Adrenal gland (tissue), 19 donors: ENCODE data around the gene CENPF. TPM values are rescaled to one million over a fixed set of nuclear protein-coding genes. Genes with fewer than 3 reads are reported as not detected.

ENCODE experiments used
- DNase-seq, 7 donors: peaks; one replicate each; pipeline ENCODE4 v3.0.0-alpha.2; 2019 to 2020
- H3K27ac ChIP-seq, 5 donors: fragments of 200-600 bp; sonication (generic) in 4 of 5; 1 replicate in 3 of 5; 2 replicates in 2 of 5; pipeline versions ENCODE4 v1.5.1 to v1.8.0; 2016 to 2020; ENCODE audit warnings: mild to moderate bottlenecking in 1 of 5
- H3K27me3 ChIP-seq: fragments of 200-600 bp; 2 replicates; pipeline ENCODE4 v1.8.0; 2021
- H3K36me3 ChIP-seq, 2 donors: fragments of 200-600 bp; replicated peaks in 1 of 2; 1 replicate in 1 of 2; 2 replicates in 1 of 2; pipeline versions ENCODE4 v1.5.1 to v1.8.0; 2018 to 2022
- H3K4me1 ChIP-seq, 2 donors: fragments of 200-600 bp; replicated peaks in 1 of 2; 1 replicate in 1 of 2; 2 replicates in 1 of 2; pipeline versions ENCODE4 v1.5.1 to v1.8.0; 2018 to 2021
- H3K4me3 ChIP-seq, 4 donors: fragments of 200-600 bp; sonication (generic) in 3 of 4; one replicate each; pipeline ENCODE4 v1.5.1; 2016 to 2018
- H3K9me3 ChIP-seq, 3 donors: fragments of 200-600 bp; sonication (generic) in 1 of 3; replicated peaks in 1 of 3; 1 replicate in 2 of 3; 2 replicates in 1 of 3; pipeline versions ENCODE4 v1.5.1 to v1.8.0; 2016 to 2021
- POLR2A ChIP-seq, 2 donors: fragments of 450-650 bp; IDR thresholded peaks; one replicate each; pipeline ENCODE4 v1.6.1; 2017; ENCODE audit warnings: antibody characterized with exemption in 2 of 2, mild to moderate bottlenecking in 2 of 2, moderate library complexity in 1 of 2
- WGBS, 4 donors: extraction: QIAGEN DNeasy Blood & Tissue Kit in 2 of 4; methylation state at CpG; one replicate each; pipeline versions ENCODE4 v1.1.5 to v1.1.7; 2013 to 2017; 5-methylcytosine and 5-hydroxymethylcytosine counted together
- intact Hi-C, 2 donors: fragments of 100-400 bp; cut with DNase I; formaldehyde crosslinking; loops; one replicate each; pipeline versions ENCODE4 v1.14.1 to v1.15.0; 2022 to 2023
- long read RNA-seq, 10 donors: library from polyadenylated mRNA in 3 of 10; unstranded in 2 of 10; stranded (forward) in 1 of 10; transcript quantifications; one replicate each; pipeline ENCODE4 v2.0.0 and lab custom pipeline, GENCODE V29; 2021 to 2026
- polyA plus RNA-seq, 3 donors: library from polyadenylated mRNA; stranded (reverse); fragments of 200-250 nt in 2 of 3; fragments of 350-450 nt in 1 of 3; fragmentation: Illumina TruSeq in 1 of 3; extraction: RNeasy Lipid Tissue Mini Kit (QIAGEN cat#74804) in 1 of 3; gene quantifications; one replicate each; pipeline ENCODE4 v1.2.3, GENCODE V29; 2013 to 2014
- total RNA-seq, 9 donors: library from RNA; depleted of rRNA in 4 of 9; stranded (reverse); fragments of >200 nt in 4 of 9; fragments of 120-200 nt in 1 of 9; fragmentation: NEBNext Ultra II Directional in 1 of 9; extraction: Animal tissue kit (Norgen Biotek cat#: 25700) in 1 of 9; gene quantifications; one replicate each; pipeline versions ENCODE4 v1.1.0 to v1.2.4, GENCODE V29; 2013 to 2023
- TF ChIP-seq, protein P1 (sequence below), 6 experiments: fragments of 450-650 bp in 4 of 6; fragments of 200-600 bp in 2 of 6; sonication (generic) in 1 of 6; IDR thresholded peaks; 1 replicate in 5 of 6; 2 replicates in 1 of 6; pipeline versions ENCODE4 v1.5.1 to v1.8.0; 2016 to 2021; ENCODE audit warnings: antibody characterized with exemption in 6 of 6, mild to moderate bottlenecking in 2 of 6, moderate library complexity in 1 of 6
- donor health status: healthy with polysubstance abuse.
- donor health status: Bipolar disorder and iron deficiency.
- donor health status: DM: yes; HTN: yes; CAD: no.
- donor health status: DM: no; HTN: no; CAD: no.
- donor health status: DM: no; HTN: no; CAD: no.
- donor health status: DM: yes; HTN: yes; CAD: no.

CENPF gene, protein sequence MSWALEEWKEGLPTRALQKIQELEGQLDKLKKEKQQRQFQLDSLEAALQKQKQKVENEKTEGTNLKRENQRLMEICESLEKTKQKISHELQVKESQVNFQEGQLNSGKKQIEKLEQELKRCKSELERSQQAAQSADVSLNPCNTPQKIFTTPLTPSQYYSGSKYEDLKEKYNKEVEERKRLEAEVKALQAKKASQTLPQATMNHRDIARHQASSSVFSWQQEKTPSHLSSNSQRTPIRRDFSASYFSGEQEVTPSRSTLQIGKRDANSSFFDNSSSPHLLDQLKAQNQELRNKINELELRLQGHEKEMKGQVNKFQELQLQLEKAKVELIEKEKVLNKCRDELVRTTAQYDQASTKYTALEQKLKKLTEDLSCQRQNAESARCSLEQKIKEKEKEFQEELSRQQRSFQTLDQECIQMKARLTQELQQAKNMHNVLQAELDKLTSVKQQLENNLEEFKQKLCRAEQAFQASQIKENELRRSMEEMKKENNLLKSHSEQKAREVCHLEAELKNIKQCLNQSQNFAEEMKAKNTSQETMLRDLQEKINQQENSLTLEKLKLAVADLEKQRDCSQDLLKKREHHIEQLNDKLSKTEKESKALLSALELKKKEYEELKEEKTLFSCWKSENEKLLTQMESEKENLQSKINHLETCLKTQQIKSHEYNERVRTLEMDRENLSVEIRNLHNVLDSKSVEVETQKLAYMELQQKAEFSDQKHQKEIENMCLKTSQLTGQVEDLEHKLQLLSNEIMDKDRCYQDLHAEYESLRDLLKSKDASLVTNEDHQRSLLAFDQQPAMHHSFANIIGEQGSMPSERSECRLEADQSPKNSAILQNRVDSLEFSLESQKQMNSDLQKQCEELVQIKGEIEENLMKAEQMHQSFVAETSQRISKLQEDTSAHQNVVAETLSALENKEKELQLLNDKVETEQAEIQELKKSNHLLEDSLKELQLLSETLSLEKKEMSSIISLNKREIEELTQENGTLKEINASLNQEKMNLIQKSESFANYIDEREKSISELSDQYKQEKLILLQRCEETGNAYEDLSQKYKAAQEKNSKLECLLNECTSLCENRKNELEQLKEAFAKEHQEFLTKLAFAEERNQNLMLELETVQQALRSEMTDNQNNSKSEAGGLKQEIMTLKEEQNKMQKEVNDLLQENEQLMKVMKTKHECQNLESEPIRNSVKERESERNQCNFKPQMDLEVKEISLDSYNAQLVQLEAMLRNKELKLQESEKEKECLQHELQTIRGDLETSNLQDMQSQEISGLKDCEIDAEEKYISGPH (N-terminal part only)
- 10 to 100 TPM in 1 of 9 donors, 1 to 10 TPM in 8; 1.1 to 36.2 (median 3.4) TPM for total RNA-seq
- polyA plus RNA-seq: 1 to 10 TPM in 1 of 3 donors, under 1 TPM in 2; 0.48 to 5.0 (median 0.77) TPM
- long read RNA-seq, donor 1: 0 reads
- long read RNA-seq, donor 2: 0 reads
- long read RNA-seq, donor 3: 0 reads
- long read RNA-seq, donor 4, partial matches to known transcripts: 1 of 2 reads
- long read RNA-seq, donor 4, other reads (novel, unspliced or antisense): 1 of 2 reads
- long read RNA-seq, donor 5: 0 reads
- long read RNA-seq, donor 6, partial matches to known transcripts: 1 of 2 reads
- long read RNA-seq, donor 6, other reads (novel, unspliced or antisense): 1 of 2 reads
- long read RNA-seq, donor 7: 0 reads
- long read RNA-seq, donor 8, partial matches to known transcripts: 0 of 1 reads
- long read RNA-seq, donor 8, other reads (novel, unspliced or antisense): 0 of 1 reads
- long read RNA-seq, donor 9: 0 reads
- long read RNA-seq, donor 10: 0 reads

DNA sequence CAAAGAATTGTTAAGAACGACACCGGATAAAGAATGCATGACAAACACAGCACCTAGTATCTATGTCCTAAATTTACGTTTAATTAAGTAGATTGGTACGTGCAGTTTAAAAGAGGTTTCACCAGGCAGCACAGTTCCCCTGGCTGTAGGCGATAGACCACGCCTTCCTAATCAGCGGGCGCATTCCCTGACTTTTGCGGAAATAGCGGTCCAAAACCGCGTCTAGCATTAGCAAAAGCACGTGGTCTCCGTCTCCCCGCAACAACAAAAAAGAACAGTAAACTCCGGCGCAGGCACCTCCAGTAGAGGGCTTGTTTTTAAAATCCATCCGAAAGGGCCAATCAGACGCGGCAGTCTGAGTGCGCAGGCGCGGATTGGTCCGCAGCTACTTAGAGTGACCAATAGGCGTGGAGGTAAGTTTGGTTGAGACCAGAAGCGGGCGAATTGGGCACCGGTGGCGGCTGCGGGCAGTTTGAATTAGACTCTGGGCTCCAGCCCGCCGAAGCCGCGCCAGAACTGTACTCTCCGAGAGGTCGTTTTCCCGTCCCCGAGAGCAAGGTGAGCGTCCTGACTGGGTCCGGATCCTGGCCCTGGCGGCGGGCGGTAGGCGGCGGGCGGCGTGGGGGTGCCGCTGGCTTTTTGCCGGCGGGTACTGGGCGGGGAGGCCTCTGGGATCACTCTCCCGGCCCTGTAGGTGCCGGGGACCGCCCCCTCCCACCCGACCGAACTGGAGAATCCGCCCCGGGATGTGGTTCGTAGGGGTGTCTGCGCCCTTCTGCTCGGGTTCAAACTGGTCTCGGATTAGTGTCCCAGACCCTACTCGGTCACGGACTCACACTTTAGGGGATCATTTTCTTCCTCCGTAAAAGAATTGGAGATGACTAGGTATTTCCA is at the start of gene CENPF:
CENPF (plus strand) TSS at position 432 of the 894 bp plus-strand sequence. CDS start 10,560 bp downstream, outside the sequence.
- H3K36me3 ChIP-seq: no peaks in the 10 kb centered on the region
- 0 to 5% (median 1%) methylated on average over 5 to 65 of the region's 65 CpGs for WGBS, 4 donors
- H3K27ac ChIP-seq: no peak within 1 kb of the TSS
- peak within 1 kb of the TSS in 2 of 4 donors; percentile 65 to 80 for H3K4me3 ChIP-seq
- intact Hi-C loops: no loop called here
- H3K9me3 ChIP-seq: no peaks in the 10 kb centered on the region
- peaks cover 0 to 6% of the 10 kb centered on the region in 2 donors for H3K4me1 ChIP-seq
- peak; percentile 94 to 99 (median 98) for DNase-seq
- H3K27me3 ChIP-seq: no peaks in the 10 kb centered on the region
- TF ChIP-seq, protein P1, sequence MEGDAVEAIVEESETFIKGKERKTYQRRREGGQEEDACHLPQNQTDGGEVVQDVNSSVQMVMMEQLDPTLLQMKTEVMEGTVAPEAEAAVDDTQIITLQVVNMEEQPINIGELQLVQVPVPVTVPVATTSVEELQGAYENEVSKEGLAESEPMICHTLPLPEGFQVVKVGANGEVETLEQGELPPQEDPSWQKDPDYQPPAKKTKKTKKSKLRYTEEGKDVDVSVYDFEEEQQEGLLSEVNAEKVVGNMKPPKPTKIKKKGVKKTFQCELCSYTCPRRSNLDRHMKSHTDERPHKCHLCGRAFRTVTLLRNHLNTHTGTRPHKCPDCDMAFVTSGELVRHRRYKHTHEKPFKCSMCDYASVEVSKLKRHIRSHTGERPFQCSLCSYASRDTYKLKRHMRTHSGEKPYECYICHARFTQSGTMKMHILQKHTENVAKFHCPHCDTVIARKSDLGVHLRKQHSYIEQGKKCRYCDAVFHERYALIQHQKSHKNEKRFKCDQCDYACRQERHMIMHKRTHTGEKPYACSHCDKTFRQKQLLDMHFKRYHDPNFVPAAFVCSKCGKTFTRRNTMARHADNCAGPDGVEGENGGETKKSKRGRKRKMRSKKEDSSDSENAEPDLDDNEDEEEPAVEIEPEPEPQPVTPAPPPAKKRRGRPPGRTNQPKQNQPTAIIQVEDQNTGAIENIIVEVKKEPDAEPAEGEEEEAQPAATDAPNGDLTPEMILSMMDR (IDR thresholded peaks at IDR 0.05): peak in 5 of 6 experiments; percentile 26 to 46 (median 41)
- TF ChIP-seq POLR2A (IDR thresholded peaks at IDR 0.05): peak in 1 of 2 donors; percentile 33

DNA sequence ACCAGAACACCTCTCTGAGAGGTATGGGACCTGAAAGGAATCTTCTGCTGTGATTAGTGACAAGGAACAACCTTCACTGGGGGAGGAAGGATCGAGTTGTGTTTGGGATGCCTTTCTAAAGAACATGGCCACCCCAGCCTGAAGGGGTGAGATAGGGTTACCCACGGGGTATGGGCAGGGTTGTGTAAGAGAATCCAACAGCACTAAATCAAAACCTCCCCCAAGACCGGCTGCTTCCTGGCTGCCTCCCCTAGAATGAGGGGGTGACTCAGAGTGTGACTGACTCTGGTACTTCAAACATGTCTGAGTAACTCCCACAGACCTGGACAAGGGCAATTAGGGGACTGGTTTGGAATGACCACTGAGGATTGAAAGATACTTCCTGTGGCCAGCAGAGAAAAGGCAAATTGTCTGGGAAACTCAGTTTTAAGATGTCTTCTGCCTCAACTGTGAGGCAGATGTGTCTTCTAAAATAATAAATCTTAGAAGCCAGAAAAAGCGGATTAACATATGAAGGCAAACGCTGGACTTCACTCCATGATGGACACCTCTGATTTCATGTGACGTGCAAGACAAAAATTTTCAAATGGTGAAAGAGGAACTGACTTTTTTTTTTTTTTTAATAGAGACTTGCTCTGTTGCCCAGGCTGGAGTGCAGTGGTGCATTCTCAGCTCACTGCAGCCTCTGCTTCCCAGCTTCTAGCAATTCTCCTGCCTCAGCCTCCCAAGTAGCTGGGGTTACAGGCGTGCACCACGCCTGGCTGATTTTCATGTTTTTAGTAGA is 44.9 kb upstream of the CENPF start:
- intact Hi-C loops: no loop called here
- Histone ChIP-seq H3K9me3 (no peaks in the 10 kb centered on the region), H3K27me3 (peaks cover 3% of the 10 kb centered on the region), H3K36me3 (no peaks in the 10 kb centered on the region), H3K4me1 (no peaks in the 10 kb centered on the region), H3K4me3 (no peak overlapping the region), H3K27ac (no peak overlapping the region)
- DNase-seq: peak in 2 of 7 donors; percentile 28 to 31
- TF ChIP-seq, protein P1 (IDR thresholded peaks at IDR 0.05): no peak
- TF ChIP-seq POLR2A (IDR thresholded peaks at IDR 0.05): no peak
- 46 to 63% (median 55%) methylated on average over 8 of the region's 8 CpGs for WGBS, 4 donors

DNA sequence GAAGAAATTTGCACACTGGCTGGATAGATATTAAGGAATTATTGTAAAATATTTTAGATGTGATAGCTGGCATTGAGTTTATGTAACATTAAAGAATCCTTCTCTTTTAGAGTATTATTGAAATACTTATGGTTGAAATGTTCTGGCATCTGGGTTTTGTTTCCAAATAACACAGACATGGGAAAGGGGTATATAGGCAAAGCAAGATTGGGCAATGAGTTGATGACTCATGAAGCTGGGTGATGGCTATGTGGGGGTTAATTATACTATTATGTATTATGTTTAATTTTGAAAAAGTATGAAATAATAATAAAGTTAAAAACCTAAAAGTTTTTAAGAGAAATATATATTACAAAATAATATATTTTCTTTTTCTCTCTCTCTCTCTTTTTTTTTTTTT is 39.1 kb upstream of the CENPF start:
- TF ChIP-seq, protein P1 (IDR thresholded peaks at IDR 0.05): no peak
- TF ChIP-seq POLR2A (IDR thresholded peaks at IDR 0.05): no peak
- H3K4me1 ChIP-seq: no peaks in the 10 kb centered on the region
- intact Hi-C loops: no loop called here
- no peak overlapping the region for H3K27ac ChIP-seq
- no peak overlapping the region for H3K4me3 ChIP-seq
- H3K9me3 ChIP-seq: no peaks in the 10 kb centered on the region
- H3K36me3 ChIP-seq: no peaks in the 10 kb centered on the region
- no peak for DNase-seq
- H3K27me3 ChIP-seq: peaks cover 3% of the 10 kb centered on the region
